ENCODE results near the gene ZDHHC23. TPM values are rescaled to one million over a fixed set of nuclear protein-coding genes. Genes with fewer than 3 reads are reported as not detected.

The ZDHHC23 gene
- total and polyA plus RNA-seq, 2 experiments from 2014 or later, result 7.9 to 9.1 TPM

DNA sequence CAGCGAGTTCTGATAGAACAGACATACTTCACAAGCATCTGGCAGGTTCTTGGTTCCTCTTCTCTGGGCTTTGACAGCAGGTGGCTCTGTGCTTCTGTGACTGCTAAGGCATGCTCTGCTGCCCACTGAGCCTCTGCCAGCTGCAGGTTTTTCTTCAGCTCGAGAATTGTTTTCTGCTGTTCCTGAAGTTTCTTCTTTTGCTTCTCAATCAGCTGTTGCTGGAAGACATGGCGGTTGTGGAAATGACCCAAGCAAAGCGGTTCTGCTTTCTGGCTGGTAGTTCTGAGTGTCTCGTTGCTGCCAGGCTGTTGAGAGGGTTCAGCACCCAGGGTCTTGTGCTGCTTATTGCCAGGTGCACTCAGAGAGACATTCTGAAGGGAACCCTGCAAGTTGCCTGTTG, 57.7 kb downstream of the ZDHHC23 start:
- Histone ChIP-seq H3K27me3 (no peaks in the 10 kb centered on the region), H3K4me1 (ENCODE audit: low read depth) (no peaks in the 10 kb centered on the region), H3K36me3 (peaks cover 2% of the 10 kb centered on the region), H3K4me3 (no peak overlapping the region), H3K27ac (no peak overlapping the region), H3K9me3 (ENCODE audit: low read depth) (no peaks in the 10 kb centered on the region)
- TF ChIP-seq, protein P1, sequence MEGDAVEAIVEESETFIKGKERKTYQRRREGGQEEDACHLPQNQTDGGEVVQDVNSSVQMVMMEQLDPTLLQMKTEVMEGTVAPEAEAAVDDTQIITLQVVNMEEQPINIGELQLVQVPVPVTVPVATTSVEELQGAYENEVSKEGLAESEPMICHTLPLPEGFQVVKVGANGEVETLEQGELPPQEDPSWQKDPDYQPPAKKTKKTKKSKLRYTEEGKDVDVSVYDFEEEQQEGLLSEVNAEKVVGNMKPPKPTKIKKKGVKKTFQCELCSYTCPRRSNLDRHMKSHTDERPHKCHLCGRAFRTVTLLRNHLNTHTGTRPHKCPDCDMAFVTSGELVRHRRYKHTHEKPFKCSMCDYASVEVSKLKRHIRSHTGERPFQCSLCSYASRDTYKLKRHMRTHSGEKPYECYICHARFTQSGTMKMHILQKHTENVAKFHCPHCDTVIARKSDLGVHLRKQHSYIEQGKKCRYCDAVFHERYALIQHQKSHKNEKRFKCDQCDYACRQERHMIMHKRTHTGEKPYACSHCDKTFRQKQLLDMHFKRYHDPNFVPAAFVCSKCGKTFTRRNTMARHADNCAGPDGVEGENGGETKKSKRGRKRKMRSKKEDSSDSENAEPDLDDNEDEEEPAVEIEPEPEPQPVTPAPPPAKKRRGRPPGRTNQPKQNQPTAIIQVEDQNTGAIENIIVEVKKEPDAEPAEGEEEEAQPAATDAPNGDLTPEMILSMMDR (IDR thresholded peaks at IDR 0.05; ENCODE audit: low read depth, low read length), result no peak
- no peak for DNase-seq (ENCODE audit: low read depth in 1 of 2, low spot score in 1 of 2)

DNA sequence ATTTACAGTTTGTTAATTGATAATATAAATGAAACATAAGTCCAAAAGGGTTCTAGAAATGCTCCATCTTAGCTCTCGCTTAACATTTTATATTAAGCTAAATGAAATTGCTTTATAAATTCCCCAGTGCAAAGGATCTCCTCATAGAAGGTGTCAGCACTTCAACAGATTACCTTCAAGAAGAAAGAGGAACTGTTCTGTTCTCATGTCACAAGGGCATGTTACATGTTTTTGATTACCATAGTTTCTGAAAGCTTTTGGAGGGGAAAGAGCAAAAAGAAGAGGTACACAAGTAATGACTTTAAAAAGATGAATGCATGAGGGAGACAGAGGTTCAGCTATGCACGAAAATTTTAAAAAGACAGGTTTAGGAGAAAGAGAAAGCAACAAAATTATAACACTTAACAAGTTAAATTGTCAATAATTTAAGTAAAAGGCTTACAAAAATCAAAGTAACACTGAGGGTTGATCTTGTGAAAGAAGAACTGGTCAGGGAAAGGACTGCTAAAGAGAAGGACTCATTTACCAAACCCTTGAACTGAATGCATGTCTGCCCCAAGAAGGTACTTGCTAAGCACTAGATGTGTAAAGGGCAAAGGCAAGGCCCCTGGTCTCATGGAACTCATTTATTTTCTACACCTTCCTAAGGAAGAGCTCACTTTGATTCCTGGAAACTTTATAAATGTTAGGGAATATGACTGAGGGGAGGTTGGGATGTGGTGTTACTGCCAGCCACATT, 63.4 kb downstream of the ZDHHC23 start:
- DNase-seq (ENCODE audit: low read depth in 1 of 2, low spot score in 1 of 2), result no peak
- H3K36me3 ChIP-seq, result no peaks in the 10 kb centered on the region
- no peak overlapping the region for H3K4me3 ChIP-seq
- no peak overlapping the region for H3K27ac ChIP-seq
- H3K4me1 ChIP-seq (ENCODE audit: low read depth), result no peaks in the 10 kb centered on the region
- no peaks in the 10 kb centered on the region for H3K9me3 ChIP-seq (ENCODE audit: low read depth)
- TF ChIP-seq, protein P1 (IDR thresholded peaks at IDR 0.05; ENCODE audit: low read depth, low read length), result no peak
- no peaks in the 10 kb centered on the region for H3K27me3 ChIP-seq

Other genes with a start within 250 kb of the ZDHHC23 start
- 127 and 148 TPM in 2 replicates for gene NAA50, start 201.8 kb upstream of the ZDHHC23 start, total RNA-seq
- 66.5 and 98.4 TPM in 2 replicates for gene NAA50, start 201.8 kb upstream of the ZDHHC23 start, polyA plus RNA-seq
- gene ATP6V1A, start 201.0 kb upstream of the ZDHHC23 start, total RNA-seq, result 27.6 and 33.0 TPM in 2 replicates
- gene ATP6V1A, start 201.0 kb upstream of the ZDHHC23 start, polyA plus RNA-seq, result 41.3 and 51.2 TPM in 2 replicates
- 0.25 and 6.5 TPM in 2 replicates for gene GRAMD1C, start 109.2 kb upstream of the ZDHHC23 start, total RNA-seq
- 0.31 and 3.0 TPM in 2 replicates for gene GRAMD1C, start 109.2 kb upstream of the ZDHHC23 start, polyA plus RNA-seq
- 2.7 and 5.4 TPM in 2 replicates for gene CCDC191, start 108.5 kb downstream of the ZDHHC23 start, total RNA-seq
- gene CCDC191, start 108.5 kb downstream of the ZDHHC23 start, polyA plus RNA-seq, result 5.3 and 9.0 TPM in 2 replicates
- 6.7 and 12.3 TPM in 2 replicates for gene QTRT2, start 108.7 kb downstream of the ZDHHC23 start, total RNA-seq
- gene QTRT2, start 108.7 kb downstream of the ZDHHC23 start, polyA plus RNA-seq, result 8.7 and 13.8 TPM in 2 replicates
- 0.51 TPM in 1 of 2 replicates, not detected in the other for gene DRD3, start 231.0 kb downstream of the ZDHHC23 start, total RNA-seq
- gene DRD3, start 231.0 kb downstream of the ZDHHC23 start, polyA plus RNA-seq, result not detected in 2 replicates

All from cardiac muscle cell (in vitro differentiated cells and primary cell).